WI38 (cell line): Measurements from ENCODE around the gene LRPAP1.

Experiments used
- H3K4me3 ChIP-seq: 2 replicates; pipeline ENCODE4 v1.5.1; 2011; ENCODE audit warnings: low read depth, mild to moderate bottlenecking, control low read depth, low read length
- TF ChIP-seq, protein P1 (sequence below): IDR thresholded peaks from 2 replicates; pipeline ENCODE4 v1.5.1; 2012; ENCODE audit warnings: low read depth, mild to moderate bottlenecking, control low read depth, low read length

LRPAP1 gene

DNA sequence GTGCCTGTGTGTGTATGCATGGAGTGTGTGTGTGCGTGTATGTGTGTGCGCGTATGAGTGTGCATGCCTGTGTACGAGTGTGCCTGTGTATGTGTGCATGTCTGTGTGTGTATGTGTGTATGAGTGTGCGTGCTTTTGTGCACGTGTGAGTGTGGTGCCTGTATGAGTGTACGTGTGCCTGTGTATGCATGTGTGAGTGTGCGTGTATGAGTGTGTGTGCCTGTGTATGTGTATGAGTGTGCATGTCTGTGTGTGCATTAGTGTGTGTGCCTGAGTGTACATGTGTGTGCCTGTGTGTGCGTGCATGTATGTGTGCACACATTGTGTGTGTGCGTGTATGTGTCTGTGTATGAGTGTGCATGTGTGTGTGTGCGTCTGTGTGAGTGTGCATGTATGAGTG lies 63.4 kb downstream of the LRPAP1 start:
- H3K4me3 ChIP-seq = no peak overlapping the region
- TF ChIP-seq, protein P1, sequence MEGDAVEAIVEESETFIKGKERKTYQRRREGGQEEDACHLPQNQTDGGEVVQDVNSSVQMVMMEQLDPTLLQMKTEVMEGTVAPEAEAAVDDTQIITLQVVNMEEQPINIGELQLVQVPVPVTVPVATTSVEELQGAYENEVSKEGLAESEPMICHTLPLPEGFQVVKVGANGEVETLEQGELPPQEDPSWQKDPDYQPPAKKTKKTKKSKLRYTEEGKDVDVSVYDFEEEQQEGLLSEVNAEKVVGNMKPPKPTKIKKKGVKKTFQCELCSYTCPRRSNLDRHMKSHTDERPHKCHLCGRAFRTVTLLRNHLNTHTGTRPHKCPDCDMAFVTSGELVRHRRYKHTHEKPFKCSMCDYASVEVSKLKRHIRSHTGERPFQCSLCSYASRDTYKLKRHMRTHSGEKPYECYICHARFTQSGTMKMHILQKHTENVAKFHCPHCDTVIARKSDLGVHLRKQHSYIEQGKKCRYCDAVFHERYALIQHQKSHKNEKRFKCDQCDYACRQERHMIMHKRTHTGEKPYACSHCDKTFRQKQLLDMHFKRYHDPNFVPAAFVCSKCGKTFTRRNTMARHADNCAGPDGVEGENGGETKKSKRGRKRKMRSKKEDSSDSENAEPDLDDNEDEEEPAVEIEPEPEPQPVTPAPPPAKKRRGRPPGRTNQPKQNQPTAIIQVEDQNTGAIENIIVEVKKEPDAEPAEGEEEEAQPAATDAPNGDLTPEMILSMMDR = no peak

DNA sequence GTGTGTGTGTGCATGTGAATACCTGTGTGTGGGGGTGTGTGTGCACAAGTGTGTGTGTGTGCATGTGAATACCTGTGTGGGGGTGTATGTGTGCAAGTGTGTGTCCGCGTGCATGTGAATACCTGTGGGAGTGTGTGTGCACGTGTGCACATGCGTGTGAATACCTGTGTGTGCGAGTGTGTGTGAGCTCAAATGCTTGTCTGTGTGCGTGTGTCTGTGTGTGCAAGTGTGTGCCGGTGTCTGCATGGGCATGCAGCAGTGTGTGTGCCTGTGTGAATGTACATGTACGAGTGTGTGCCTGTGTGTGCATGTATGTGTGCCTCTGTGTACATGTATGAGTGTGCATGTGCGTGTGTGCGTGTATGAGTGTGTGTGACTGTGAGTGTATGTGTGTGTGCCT lies 64.1 kb downstream of the LRPAP1 start:
- no peak overlapping the region for H3K4me3 ChIP-seq
- TF ChIP-seq, protein P1 = no peak

DNA sequence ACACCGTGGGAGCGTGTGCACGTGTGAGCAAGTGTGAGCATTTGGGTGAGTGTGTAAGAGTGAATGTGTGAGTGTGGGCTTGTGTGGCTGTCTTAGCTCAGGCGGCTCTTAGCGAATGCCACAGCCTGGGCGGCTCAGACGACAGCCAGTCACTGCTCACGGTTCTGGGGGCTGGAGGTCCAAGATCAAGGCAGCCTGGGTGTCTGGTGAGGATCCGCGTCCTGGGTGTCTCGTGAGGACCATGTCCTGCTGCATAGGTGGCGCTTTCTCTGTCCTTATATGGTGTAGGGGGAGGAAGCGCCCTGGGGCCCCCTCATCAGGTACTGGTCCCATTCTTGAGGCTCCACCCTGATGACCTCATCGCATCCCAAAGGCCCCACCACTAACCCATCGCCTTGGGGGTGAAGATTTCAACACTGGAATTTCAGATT lies 64.6 kb downstream of the LRPAP1 start:
- H3K4me3 ChIP-seq = no peak overlapping the region

DNA sequence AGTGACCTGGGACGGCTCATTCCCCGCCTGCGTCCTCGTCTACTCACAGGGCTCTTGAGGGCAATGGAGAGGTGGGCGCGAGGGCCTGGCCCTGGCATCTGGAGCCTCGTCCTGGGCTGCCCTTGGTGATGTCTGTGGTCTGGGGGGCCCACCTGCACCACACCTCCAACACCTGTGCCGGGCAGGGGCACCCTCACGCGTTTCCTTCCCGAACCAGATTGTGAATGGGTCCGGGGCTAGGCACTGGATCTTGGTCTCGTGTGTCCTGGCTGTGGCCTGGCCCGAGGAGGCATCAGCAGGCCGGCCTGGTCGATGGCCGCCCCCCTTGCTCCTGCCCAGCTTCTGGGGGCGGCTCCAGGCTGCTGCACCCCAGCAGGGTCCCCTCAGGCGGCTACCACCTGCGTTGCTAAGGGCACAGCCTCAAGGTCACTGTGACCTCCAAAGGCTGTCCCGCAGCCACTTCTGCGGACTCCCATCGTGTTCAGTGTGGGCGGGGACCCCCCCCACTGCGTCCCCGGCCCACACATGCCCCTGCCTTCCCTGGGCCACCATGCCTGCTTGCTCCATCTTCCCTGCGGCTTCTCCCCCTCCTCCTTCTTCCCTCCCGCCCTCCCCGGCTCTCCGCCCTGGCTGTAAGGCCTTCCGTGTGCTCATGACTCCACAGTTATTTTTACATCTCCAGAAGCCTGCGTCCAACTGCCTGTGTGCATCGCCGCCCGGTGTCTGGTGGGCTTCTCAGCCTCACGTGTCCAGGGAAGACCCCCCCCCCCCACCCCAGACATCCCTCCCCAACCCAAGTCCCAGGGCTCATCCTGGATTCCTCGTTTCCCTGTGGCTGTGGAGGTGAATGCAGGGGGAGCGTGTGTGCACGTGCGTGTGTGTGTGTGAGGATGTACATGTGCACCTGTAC lies 65.3 kb downstream of the LRPAP1 start:
- TF ChIP-seq, protein P1 = no peak
- no peak overlapping the region for H3K4me3 ChIP-seq

More for the DNA sequence above, 64.6 kb downstream of the LRPAP1 start:
- TF ChIP-seq, protein P1 = no peak

DNA sequence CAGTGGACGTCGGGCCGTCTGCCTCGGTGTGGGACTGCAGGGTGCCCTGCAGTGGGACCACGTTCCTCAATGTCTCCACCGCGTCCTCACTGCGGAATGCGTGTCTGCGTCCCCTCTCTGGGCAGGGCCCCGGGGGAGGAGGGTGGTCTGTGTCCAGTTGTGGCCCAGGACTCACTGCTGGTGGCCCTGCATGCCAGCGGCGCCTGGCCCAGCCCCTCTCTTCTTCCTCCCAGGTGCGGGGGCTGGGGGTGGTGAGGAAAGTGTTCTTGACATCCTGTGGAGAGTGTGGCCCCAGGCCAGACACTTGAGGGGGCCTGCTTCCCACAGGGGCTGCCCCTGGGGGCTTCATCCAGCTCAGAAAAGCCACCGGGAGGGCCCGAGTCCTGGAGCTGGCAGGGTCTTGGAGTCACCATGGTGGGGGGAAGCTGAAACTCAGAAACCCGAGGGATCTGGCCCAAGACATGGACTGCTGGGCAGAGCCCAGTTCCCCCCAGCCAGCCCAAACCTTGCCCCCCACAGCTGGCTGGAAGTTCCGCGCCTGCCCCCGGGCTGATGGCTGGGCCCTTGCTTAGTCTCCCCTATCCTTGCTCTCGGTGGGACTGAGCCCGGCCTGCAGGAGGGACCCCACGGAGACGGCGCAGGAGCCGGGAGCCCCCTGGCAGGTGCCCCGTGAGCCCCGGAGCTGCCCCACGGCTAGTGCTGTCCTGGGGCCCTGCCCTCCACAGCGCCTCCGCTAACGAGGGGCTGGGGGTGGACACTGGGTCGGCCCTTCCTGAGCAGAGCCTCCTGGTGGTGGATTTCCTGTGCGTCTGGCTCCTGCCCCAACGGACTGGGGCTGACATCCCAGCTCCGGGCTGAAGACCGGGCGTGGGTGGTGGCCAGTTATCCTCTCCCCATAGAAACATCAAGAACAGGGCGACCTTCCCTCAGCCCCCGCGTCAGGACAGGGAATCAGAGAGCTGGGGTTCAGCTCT lies 66.2 kb downstream of the LRPAP1 start:
- no peak overlapping the region for H3K4me3 ChIP-seq
- TF ChIP-seq, protein P1 = no peak

DNA sequence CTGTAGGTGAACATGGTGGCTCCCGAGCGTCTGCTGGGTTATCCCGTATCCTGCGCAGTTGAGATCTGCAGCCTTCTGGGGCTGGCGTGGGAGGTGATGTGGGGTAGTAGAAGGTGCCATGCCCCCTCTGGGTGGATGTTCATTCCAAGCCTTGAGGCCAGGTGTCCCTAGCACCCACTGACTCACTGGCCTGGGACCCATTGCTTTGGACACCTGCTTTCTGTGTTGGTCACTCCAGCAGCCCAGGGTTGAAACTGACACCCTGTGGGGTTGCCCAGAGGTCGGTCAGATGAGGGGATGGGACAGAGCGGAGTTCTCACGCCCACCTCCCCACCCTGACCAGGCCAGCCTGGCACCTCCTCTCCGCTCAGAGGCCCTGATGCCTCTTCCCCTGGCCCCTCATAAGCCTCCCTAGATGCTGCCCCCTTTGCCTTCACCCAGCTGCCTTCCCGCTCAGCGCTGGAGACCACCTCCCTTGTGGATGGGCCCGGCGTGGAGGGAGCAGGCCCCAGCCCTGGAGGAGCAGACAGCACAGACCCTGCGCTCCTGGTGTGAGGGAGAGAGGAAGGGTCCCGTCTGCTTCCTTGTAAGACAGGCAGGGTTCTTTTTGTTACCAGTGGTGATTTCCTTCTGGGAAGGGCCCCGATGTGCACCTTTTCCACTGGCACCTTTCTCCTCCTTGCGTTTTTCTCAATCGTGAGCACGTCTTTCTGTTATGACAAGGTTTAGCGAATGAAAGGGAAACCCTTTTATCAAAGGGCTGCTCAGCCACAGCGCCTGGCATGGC lies 67.1 kb downstream of the LRPAP1 start:
- H3K4me3 ChIP-seq = no peak overlapping the region
- TF ChIP-seq, protein P1 = no peak
